GM12878 (cell line): ENCODE data around the gene TSPAN11. TPM values are rescaled to one million over a fixed set of nuclear protein-coding genes. Genes with fewer than 3 reads are reported as not detected.

Experiments
- ATAC-seq: fragments of 200-7000 bp; cut with Tn5 transposase; 3 replicates; pipeline ENCODE4 v1.9.1; 2020; ENCODE audit warnings: mild to moderate bottlenecking, moderate library complexity
- BruUV-seq: library from RNA; stranded (reverse); fragments of 400-500 nt; replicated peaks from 2 replicates; lab custom pipeline; 2021; lab: Mats Ljungman, UMichigan
- CTCF ChIA-PET: fragments of 300-600 bp; sonication (Branson Sonifier 250); formaldehyde crosslinking; extraction: SDS; loops from one replicate; lab custom pipeline; 2021; ENCODE audit warnings: inconsistent platforms; lab: Yijun Ruan, JAX
- POLR2A ChIA-PET: fragments of 350-600 bp; formaldehyde crosslinking; extraction: SDS; loops from one replicate; lab custom pipeline; 2021; ENCODE audit warnings: inconsistent platforms; lab: Charles Lee
- RAD21 ChIA-PET: fragments of 300-600 bp; sonication (Branson Sonifier 250); formaldehyde crosslinking; loops from one replicate; lab custom pipeline; 2023; ENCODE audit warnings: antibody characterized with exemption; ENCODE audit not compliant: unreplicated experiment; lab: Charles Lee
- SMC1A ChIA-PET: fragments of 300-600 bp; sonication (Branson Sonifier 250); formaldehyde crosslinking; loops from one replicate; lab custom pipeline; 2023; ENCODE audit not compliant: unreplicated experiment, uncharacterized antibody; lab: Charles Lee
- DNase-seq: peaks from one replicate; pipeline ENCODE4 v3.0.0-alpha.2; 2011; ENCODE audit warnings: low read depth, low spot score
- FAIRE-seq: peaks from 3 replicates; lab custom pipeline; 2011; peaks lifted over from hg19 to GRCh38; lab: Jason Lieb, UNC
- H2AFZ ChIP-seq: 2 replicates; pipeline ENCODE4 v1.6.0; 2011; ENCODE audit warnings: low read depth, low read length, control low read depth; ENCODE audit not compliant: control insufficient read depth
- H3K27ac ChIP-seq: 2 replicates; pipeline ENCODE4 v1.5.1; 2011; ENCODE audit warnings: control low read depth; ENCODE audit not compliant: control insufficient read depth, insufficient read depth
- H3K27me3 ChIP-seq, 2 experiments: replicated peaks in 1 of 2; 2 replicates each; pipeline versions ENCODE4 v1.6.0 to v1.6.1; 2011; ENCODE audit warnings: low read length in 1 of 2; ENCODE audit not compliant: control insufficient read depth in 2 of 2, insufficient read depth in 2 of 2
- H3K36me3 ChIP-seq, 2 experiments: 2 replicates each; pipeline ENCODE4 v1.5.1; 2011; ENCODE audit warnings: low read length in 1 of 2; ENCODE audit not compliant: control insufficient read depth in 2 of 2, insufficient read depth in 2 of 2
- H3K4me1 ChIP-seq: 2 replicates; pipeline ENCODE4 v1.6.1; 2011; ENCODE audit warnings: mild to moderate bottlenecking, low read length, moderate library complexity, mixed read lengths; ENCODE audit not compliant: control insufficient read depth, insufficient read depth
- H3K4me2 ChIP-seq: 2 replicates; pipeline ENCODE4 v1.6.0; 2011; ENCODE audit warnings: control low read depth; ENCODE audit not compliant: control insufficient read depth, insufficient read depth
- H3K4me3 ChIP-seq: fragments of 200-600 bp; sonication (generic); 2 replicates; pipeline ENCODE4 v1.5.1; 2016
- H3K79me2 ChIP-seq: 2 replicates; pipeline ENCODE4 v1.6.0; 2011; ENCODE audit warnings: low read length; ENCODE audit not compliant: control insufficient read depth, insufficient read depth
- H3K9ac ChIP-seq: 2 replicates; pipeline ENCODE4 v1.8.0; 2011; ENCODE audit warnings: low read length, control low read depth, mixed read lengths; ENCODE audit not compliant: control insufficient read depth, insufficient read depth
- H3K9me3 ChIP-seq: replicated peaks from 3 replicates; pipeline ENCODE4 v1.5.1; 2011; ENCODE audit warnings: mild to moderate bottlenecking, low read length; ENCODE audit not compliant: control insufficient read depth, insufficient read depth
- H4K20me1 ChIP-seq: 2 replicates; pipeline ENCODE4 v1.6.0; 2011; ENCODE audit not compliant: control insufficient read depth, insufficient read depth
- POLR2AphosphoS5 ChIP-seq: IDR thresholded peaks from 2 replicates; pipeline ENCODE4 v1.6.1; 2011; ENCODE audit warnings: mild to moderate bottlenecking, low read length, inconsistent platforms
- RB1 ChIP-seq: fragments of 450-650 bp; formaldehyde crosslinking; IDR thresholded peaks from 2 replicates; pipeline ENCODE4 v1.6.1; 2017; ENCODE audit warnings: mild to moderate bottlenecking, borderline replicate concordance
- RCOR1 ChIP-seq: conservative IDR thresholded peaks from 2 replicates; pipeline ENCODE4 v1.6.1; 2012; ENCODE audit warnings: low read depth, low read length, improper control_type of control experiment
- RELA ChIP-seq: fragments of 450-650 bp; IDR thresholded peaks from 2 replicates; pipeline ENCODE4 v1.8.0; 2014; ENCODE audit warnings: borderline replicate concordance; ENCODE audit not compliant: partially characterized antibody
- SMAD1 ChIP-seq: fragments of 450-650 bp; IDR thresholded peaks from 2 replicates; pipeline ENCODE4 v1.6.1; 2018; ENCODE audit warnings: mild to moderate bottlenecking, low read depth; ENCODE audit not compliant: partially characterized antibody
- SMARCA5 ChIP-seq: fragments of 450-650 bp; IDR thresholded peaks from 2 replicates; pipeline ENCODE4 v1.6.1; 2017; ENCODE audit warnings: mild to moderate bottlenecking
- SP1 ChIP-seq: IDR thresholded peaks from one replicate; pipeline ENCODE4 v1.6.1; 2011; ENCODE audit warnings: low read depth, low read length
- TARDBP ChIP-seq: IDR thresholded peaks from 2 replicates; pipeline ENCODE4 v1.6.1; 2016; ENCODE audit warnings: borderline replicate concordance
- TCF12 ChIP-seq: IDR thresholded peaks from 2 replicates; pipeline ENCODE4 v1.6.1; 2011; ENCODE audit warnings: low read depth, mild to moderate bottlenecking, low read length
- YY1 ChIP-seq: IDR thresholded peaks from 2 replicates; pipeline ENCODE4 v1.6.1; 2011; ENCODE audit warnings: low read depth, mild to moderate bottlenecking, low read length
- WGBS: methylation state at CpG from one replicate; pipeline ENCODE4 v1.1.6; 2016; ENCODE audit warnings: low lambda C conversion rate; ENCODE audit not compliant: insufficient replicate concordance, insufficient coverage; ENCODE audit errors: missing lambda C conversion rate; 5-methylcytosine and 5-hydroxymethylcytosine counted together
- in situ Hi-C: fragments of 300-500 bp; cut with MboI; formaldehyde crosslinking; loops from 9 replicates; pipeline ENCODE4 v1.14.3; 2018; ENCODE audit warnings: mixed read lengths
- intact Hi-C: fragments of 100-400 bp; cut with micrococcal nuclease; formaldehyde crosslinking; loops from one replicate; pipeline ENCODE4 v1.14.2; 2022; ENCODE audit not compliant: unreplicated experiment
- polyA plus RNA-seq, 11 experiments: library from polyadenylated mRNA; depleted of rRNA in 4 of 11; unstranded in 6 of 11; stranded (reverse) in 5 of 11; fragments of >200 nt; fragmentation: Nextera tagmentation in 4 of 11; fragmentation: Illumina TruSeq in 1 of 11; extraction: Ambion mirVana in 4 of 11; extraction: Trizol in 1 of 11; gene quantifications; 1 replicate in 1 of 11; 2 replicates in 10 of 11; pipeline versions ENCODE4 v1.2.1 to v1.2.3, GENCODE V29; 2011 to 2016; ENCODE audit warnings: inconsistent platforms in 2 of 11, missing spikeins in 2 of 11, low read depth in 1 of 11
- total RNA-seq, 4 experiments: library from RNA; depleted of rRNA in 3 of 4; stranded (reverse); fragments of >200 nt in 3 of 4; fragmentation: Illumina TruSeq in 1 of 4; extraction: Trizol in 1 of 4; gene quantifications; 2 replicates each; pipeline versions ENCODE4 v1.2.1 to v1.2.3, GENCODE V29; 2013 to 2021
- TF ChIP-seq, protein P1 (sequence below): IDR thresholded peaks from 2 replicates; pipeline ENCODE4 v1.6.1; 2012; ENCODE audit warnings: mild to moderate bottlenecking, low read depth, low read length
- TF ChIP-seq, protein P2 (sequence below): fragments of 450-650 bp; IDR thresholded peaks from 2 replicates; pipeline ENCODE4 v1.6.1; 2017; ENCODE audit warnings: mild to moderate bottlenecking, low read depth, inconsistent platforms; ENCODE audit not compliant: poor library complexity, severe bottlenecking

The TSPAN11 gene
- total and polyA plus RNA-seq, 10 of the 15 experiments (the other 5 are each of a cell fraction or from before 2014, with no cell fraction given), result under 0.01 to 0.27 (median 0.04) TPM; not detected in 6

DNA sequence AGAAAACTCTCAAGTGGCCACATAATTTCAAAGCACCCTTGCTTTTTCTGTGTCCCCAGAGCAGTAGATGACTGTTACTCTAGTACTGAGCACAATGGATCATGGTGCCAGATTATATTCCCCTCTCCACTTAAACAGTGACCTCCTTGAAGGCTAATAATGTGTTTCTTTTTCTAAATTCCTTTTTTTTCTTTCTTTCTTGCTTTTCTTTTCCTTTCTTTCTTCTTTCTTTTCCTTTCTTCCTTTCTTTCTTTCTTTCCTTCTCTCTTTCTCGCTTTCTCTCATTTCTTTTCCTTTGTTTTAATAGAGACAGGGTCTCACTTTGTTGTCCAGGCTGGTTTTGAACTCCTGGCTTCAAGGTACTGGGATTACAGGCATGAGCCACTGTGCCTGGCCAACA is 26.2 kb upstream of the TSPAN11 start:
- H3K36me3 ChIP-seq, result no peaks in the 10 kb centered on the region
- no peak for FAIRE-seq
- H3K27me3 ChIP-seq, result no peaks in the 10 kb centered on the region; a peak in 1 of 4 replicates
- CTCF ChIA-PET, result no interaction called here
- POLR2A ChIA-PET, result no interaction called here
- intact Hi-C loops (no loop called here), in situ Hi-C loops (no loop called here)
- H3K4me1 ChIP-seq, result peaks cover 2% of the 10 kb centered on the region
- ATAC-seq, result no peak
- no peaks in the 10 kb centered on the region for H3K79me2 ChIP-seq
- H3K9me3 ChIP-seq, result no peaks in the 10 kb centered on the region
- H3K4me3 ChIP-seq, result no peak overlapping the region
- 0% methylated on average over 1 of the region's 1 CpG for WGBS
- no peaks in the 10 kb centered on the region for H4K20me1 ChIP-seq
- DNase-seq, result no peak
- no peak overlapping the region for H3K4me2 ChIP-seq
- BruUV-seq, result no TSS peak
- TF ChIP-seq, protein P1, sequence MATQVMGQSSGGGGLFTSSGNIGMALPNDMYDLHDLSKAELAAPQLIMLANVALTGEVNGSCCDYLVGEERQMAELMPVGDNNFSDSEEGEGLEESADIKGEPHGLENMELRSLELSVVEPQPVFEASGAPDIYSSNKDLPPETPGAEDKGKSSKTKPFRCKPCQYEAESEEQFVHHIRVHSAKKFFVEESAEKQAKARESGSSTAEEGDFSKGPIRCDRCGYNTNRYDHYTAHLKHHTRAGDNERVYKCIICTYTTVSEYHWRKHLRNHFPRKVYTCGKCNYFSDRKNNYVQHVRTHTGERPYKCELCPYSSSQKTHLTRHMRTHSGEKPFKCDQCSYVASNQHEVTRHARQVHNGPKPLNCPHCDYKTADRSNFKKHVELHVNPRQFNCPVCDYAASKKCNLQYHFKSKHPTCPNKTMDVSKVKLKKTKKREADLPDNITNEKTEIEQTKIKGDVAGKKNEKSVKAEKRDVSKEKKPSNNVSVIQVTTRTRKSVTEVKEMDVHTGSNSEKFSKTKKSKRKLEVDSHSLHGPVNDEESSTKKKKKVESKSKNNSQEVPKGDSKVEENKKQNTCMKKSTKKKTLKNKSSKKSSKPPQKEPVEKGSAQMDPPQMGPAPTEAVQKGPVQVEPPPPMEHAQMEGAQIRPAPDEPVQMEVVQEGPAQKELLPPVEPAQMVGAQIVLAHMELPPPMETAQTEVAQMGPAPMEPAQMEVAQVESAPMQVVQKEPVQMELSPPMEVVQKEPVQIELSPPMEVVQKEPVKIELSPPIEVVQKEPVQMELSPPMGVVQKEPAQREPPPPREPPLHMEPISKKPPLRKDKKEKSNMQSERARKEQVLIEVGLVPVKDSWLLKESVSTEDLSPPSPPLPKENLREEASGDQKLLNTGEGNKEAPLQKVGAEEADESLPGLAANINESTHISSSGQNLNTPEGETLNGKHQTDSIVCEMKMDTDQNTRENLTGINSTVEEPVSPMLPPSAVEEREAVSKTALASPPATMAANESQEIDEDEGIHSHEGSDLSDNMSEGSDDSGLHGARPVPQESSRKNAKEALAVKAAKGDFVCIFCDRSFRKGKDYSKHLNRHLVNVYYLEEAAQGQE, result no peak
- TF ChIP-seq SMAD1 (no peak), RCOR1 (no peak), RELA (no peak), TARDBP (no peak), YY1 (no peak), TCF12 (no peak), POLR2AphosphoS5 (no peak), RB1 (no peak), SP1 (no peak), SMARCA5 (no peak)
- TF ChIP-seq, protein P2, sequence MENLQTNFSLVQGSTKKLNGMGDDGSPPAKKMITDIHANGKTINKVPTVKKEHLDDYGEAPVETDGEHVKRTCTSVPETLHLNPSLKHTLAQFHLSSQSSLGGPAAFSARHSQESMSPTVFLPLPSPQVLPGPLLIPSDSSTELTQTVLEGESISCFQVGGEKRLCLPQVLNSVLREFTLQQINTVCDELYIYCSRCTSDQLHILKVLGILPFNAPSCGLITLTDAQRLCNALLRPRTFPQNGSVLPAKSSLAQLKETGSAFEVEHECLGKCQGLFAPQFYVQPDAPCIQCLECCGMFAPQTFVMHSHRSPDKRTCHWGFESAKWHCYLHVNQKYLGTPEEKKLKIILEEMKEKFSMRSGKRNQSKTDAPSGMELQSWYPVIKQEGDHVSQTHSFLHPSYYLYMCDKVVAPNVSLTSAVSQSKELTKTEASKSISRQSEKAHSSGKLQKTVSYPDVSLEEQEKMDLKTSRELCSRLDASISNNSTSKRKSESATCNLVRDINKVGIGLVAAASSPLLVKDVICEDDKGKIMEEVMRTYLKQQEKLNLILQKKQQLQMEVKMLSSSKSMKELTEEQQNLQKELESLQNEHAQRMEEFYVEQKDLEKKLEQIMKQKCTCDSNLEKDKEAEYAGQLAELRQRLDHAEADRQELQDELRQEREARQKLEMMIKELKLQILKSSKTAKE, result no peak
- no peak overlapping the region for H2AFZ ChIP-seq
- no peak overlapping the region for H3K9ac ChIP-seq
- no peak overlapping the region for H3K27ac ChIP-seq
- RAD21 ChIA-PET, result no interaction called here
- SMC1A ChIA-PET, result interaction anchor here (0.6 kb wide), 1 partner anchor 110 kb away, joined by 3 read pairs; no protein-coding TSS in a partner anchor
